ENCODE results near the gene CORO2A.

Gene CORO2A

GRCh38 chr9:98219794-98220370 lies 27.4 kb upstream of the CORO2A start:
- no peak for DNase-seq (ENCODE audit: low spot score)

GRCh38 chr9:98219364-98219716 lies 26.9 kb upstream of the CORO2A start:
- no peak for DNase-seq (ENCODE audit: low spot score)

GRCh38 chr9:98218562-98219363 lies 26.3 kb upstream of the CORO2A start:
- DNase-seq (ENCODE audit: low spot score), result no peak

- DNase-seq (ENCODE audit: low spot score), result no peak
Measured at GRCh38 chr9:98217255-98217654, 24.8 kb upstream of the CORO2A start.

- no peak for DNase-seq (ENCODE audit: low spot score)
Measured at GRCh38 chr9:98216391-98216790, 24.0 kb upstream of the CORO2A start.

- peak; percentile 3 for DNase-seq (ENCODE audit: low spot score)
Measured at GRCh38 chr9:98215821-98216220, 23.4 kb upstream of the CORO2A start.

- DNase-seq (ENCODE audit: low spot score), result no peak
Measured at GRCh38 chr9:98215271-98215670, 22.8 kb upstream of the CORO2A start.

- peak; percentile 3 for DNase-seq (ENCODE audit: low spot score)
Measured at GRCh38 chr9:98214811-98215210, 22.4 kb upstream of the CORO2A start.

GRCh38 chr9:98211260-98211659 lies 18.8 kb upstream of the CORO2A start:
- DNase-seq (ENCODE audit: low spot score), result no peak

GRCh38 chr9:98210435-98210834 lies 18.0 kb upstream of the CORO2A start:
- no peak for DNase-seq (ENCODE audit: low spot score)

- no peak for DNase-seq (ENCODE audit: low spot score)
Measured at GRCh38 chr9:98209530-98209929, 17.1 kb upstream of the CORO2A start.

- DNase-seq (ENCODE audit: low spot score), result no peak
Measured at GRCh38 chr9:98208635-98209034, 16.2 kb upstream of the CORO2A start.

GRCh38 chr9:98207606-98208005 lies 15.2 kb upstream of the CORO2A start:
- DNase-seq (ENCODE audit: low spot score), result no peak

GRCh38 chr9:98206754-98207153 lies 14.3 kb upstream of the CORO2A start:
- DNase-seq (ENCODE audit: low spot score), result no peak

GRCh38 chr9:98204692-98205091 lies 12.3 kb upstream of the CORO2A start:
- no peak for DNase-seq (ENCODE audit: low spot score)

GRCh38 chr9:98203153-98203552 lies 10.7 kb upstream of the CORO2A start:
- DNase-seq (ENCODE audit: low spot score), result no peak

GRCh38 chr9:98202252-98202651 lies 9.8 kb upstream of the CORO2A start:
- no peak for DNase-seq (ENCODE audit: low spot score)

GRCh38 chr9:98201749-98202148 lies 9.3 kb upstream of the CORO2A start:
- DNase-seq (ENCODE audit: low spot score), result no peak

GRCh38 chr9:98201102-98201501 lies 8.7 kb upstream of the CORO2A start:
- DNase-seq (ENCODE audit: low spot score), result no peak

GRCh38 chr9:98199388-98200033 lies 7.1 kb upstream of the CORO2A start:
- no peak for DNase-seq (ENCODE audit: low spot score)

GRCh38 chr9:98195671-98196070 lies 3.2 kb upstream of the CORO2A start:
- no peak for DNase-seq (ENCODE audit: low spot score)

- DNase-seq (ENCODE audit: low spot score), result no peak
Measured at GRCh38 chr9:98193336-98193944, 1.0 kb upstream of the CORO2A start.

Data from pons (tissue), 1 donor.